Effector memory CD8-positive, alpha-beta T cell (primary cell): ENCODE data around the gene ROBO2.

Source experiments
- ATAC-seq: fragments of 150-1000 bp; cut with Tn5 transposase; replicated peaks from 2 replicates; pipeline ENCODE4 v1.10.0; 2021; ENCODE audit warnings: mild to moderate bottlenecking, moderate library complexity
- DNase-seq, 3 experiments: peaks; one replicate each; pipeline ENCODE4 v3.0.0; 2021
- H3K27ac Mint-ChIP-seq, 2 donors: one replicate each; pipeline ENCODE4 v1.8.0; 2022; ENCODE audit warnings: mild to moderate bottlenecking in 2 of 2, mixed read lengths in 2 of 2, moderate library complexity in 2 of 2
- H3K27me3 Mint-ChIP-seq, 2 donors: one replicate each; pipeline ENCODE4 v1.8.0; 2022; ENCODE audit warnings: mixed read lengths in 2 of 2
- H3K36me3 Mint-ChIP-seq: one replicate; pipeline ENCODE4 v1.8.0; 2022; ENCODE audit warnings: mild to moderate bottlenecking, moderate library complexity, mixed read lengths; ENCODE audit not compliant: insufficient read depth
- H3K4me1 Mint-ChIP-seq, 2 donors: one replicate each; pipeline ENCODE4 v1.8.0; 2022; ENCODE audit warnings: low read depth in 2 of 2, mixed read lengths in 2 of 2
- H3K4me3 Mint-ChIP-seq, 2 donors: one replicate each; pipeline ENCODE4 v1.8.0; 2022; ENCODE audit warnings: mild to moderate bottlenecking in 2 of 2, mixed read lengths in 2 of 2, moderate library complexity in 2 of 2
- H3K9me3 Mint-ChIP-seq, 2 donors: one replicate each; pipeline ENCODE4 v1.8.0; 2022; ENCODE audit warnings: mixed read lengths in 2 of 2

The ROBO2 gene

DNA sequence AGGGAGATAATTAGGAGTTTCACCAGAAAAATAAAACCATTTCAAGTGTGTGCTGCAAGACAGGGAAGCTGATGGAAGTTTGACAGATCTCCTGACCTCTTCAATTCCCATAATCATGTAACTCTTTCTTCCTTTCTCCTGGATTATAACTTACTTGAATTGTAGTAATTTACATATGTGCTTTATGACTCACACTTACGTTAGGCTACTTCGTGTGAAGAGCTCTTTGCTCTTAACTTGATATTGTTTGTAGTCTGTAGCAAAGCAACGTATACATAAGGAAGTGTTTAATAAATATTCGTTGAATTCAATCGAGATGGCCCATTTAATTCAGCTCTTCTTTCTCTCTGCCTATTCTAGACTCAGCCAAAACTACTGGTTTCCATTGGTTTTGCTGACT, 23.5 kb downstream of the ROBO2 start:
- Mint-ChIP-seq H3K4me1 (no peaks in the 10 kb centered on the region), H3K36me3 (no peaks in the 10 kb centered on the region), H3K27ac (no peak overlapping the region), H3K27me3 (no peaks in the 10 kb centered on the region), H3K9me3 (peaks cover 3 to 7% of the 10 kb centered on the region in 2 donors), H3K4me3 (no peak overlapping the region)
- no peak for ATAC-seq
- DNase-seq, result no peak

DNA sequence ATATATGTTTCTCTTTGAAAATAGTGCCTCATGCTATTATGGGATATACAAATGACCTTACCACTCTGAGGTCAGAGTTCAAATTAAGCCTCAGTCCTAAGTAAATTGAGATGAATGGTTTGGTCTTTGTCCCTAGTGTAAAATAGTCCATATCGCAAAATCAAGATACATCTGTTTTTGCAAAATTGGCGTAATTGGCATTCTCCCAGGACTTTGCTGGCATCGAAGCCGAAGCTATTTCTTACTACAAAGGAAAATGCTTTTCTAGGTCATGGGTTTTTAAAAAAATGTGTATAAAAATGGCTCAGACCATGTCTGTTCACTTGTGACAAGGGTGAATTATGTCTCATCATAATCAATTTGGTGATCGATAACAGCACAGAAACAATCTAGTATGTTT, 25.9 kb downstream of the ROBO2 start:
- H3K4me1 Mint-ChIP-seq, result no peaks in the 10 kb centered on the region
- no peak overlapping the region for H3K27ac Mint-ChIP-seq
- no peak overlapping the region for H3K4me3 Mint-ChIP-seq
- H3K27me3 Mint-ChIP-seq, result no peaks in the 10 kb centered on the region
- no peaks in the 10 kb centered on the region for H3K36me3 Mint-ChIP-seq
- no peak for ATAC-seq
- DNase-seq, result no peak
- H3K9me3 Mint-ChIP-seq, result peaks cover 0 to 7% of the 10 kb centered on the region in 2 donors

DNA sequence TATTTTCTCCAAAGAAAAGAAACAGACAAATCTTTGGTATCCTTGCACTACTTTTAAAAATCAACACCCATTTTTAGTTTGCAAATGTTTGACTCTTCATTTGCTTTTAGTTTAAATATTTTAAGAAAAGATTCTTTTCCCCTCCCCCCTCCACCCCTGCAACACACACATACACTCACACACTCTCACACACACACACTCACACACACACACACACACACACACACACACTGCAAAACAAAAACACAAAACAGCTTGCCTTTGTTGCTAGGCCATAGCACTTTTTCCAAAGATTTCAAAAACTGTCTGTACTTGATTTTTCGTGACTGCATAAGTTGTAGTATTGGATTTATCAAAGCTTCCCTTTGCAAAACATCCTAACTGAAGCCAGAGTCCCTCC, 26.9 kb downstream of the ROBO2 start:
- H3K4me3 Mint-ChIP-seq, result no peak overlapping the region
- H3K9me3 Mint-ChIP-seq, result peaks cover 4 to 10% of the 10 kb centered on the region in 2 donors
- no peak for ATAC-seq
- H3K4me1 Mint-ChIP-seq, result no peaks in the 10 kb centered on the region
- no peak overlapping the region for H3K27ac Mint-ChIP-seq
- DNase-seq, result no peak
- H3K36me3 Mint-ChIP-seq, result no peaks in the 10 kb centered on the region
- no peaks in the 10 kb centered on the region for H3K27me3 Mint-ChIP-seq

DNA sequence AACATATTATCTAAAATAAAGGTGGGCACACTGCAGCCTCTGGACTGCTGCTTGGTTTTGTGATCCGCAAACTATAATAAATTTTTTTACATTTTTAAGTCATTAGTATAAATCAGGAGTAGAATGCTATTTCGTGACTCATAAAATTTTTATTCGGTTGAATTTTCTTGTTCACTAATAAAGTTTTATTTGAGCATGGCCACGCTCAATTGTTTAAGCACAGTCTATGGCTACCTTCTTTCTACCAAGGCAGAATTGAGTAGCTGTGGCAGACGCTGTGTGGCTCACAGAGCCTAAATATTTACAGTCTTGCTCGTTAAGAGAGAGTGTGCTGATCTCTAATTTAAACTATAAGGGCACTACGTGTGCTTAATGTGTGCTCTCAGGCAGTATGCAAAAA, 28.9 kb downstream of the ROBO2 start:
- no peaks in the 10 kb centered on the region for H3K27me3 Mint-ChIP-seq
- H3K36me3 Mint-ChIP-seq, result no peaks in the 10 kb centered on the region
- no peak overlapping the region for H3K27ac Mint-ChIP-seq
- DNase-seq, result no peak
- no peaks in the 10 kb centered on the region for H3K4me1 Mint-ChIP-seq
- H3K4me3 Mint-ChIP-seq, result no peak overlapping the region
- no peak for ATAC-seq
- peaks cover 12 to 16% of the 10 kb centered on the region in 2 donors for H3K9me3 Mint-ChIP-seq

DNA sequence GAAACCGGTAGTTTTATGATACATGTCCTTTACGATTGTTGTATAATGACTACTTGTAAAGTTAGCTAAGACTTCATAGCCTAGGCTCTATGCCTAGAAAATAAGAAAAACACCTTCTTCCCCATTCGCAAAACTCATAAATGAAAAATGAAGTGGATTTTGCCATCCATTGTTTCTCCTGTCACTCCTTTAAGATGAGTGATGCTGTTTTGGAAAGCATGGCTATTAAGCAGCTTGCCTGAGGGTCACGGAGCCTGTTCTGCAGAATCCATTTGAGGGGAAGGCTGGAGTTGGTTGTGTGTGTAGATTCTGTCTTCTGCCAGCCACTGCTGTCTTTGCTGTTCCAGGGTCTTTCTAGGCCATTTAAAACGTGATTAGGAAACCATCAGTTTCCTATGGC, 31.5 kb downstream of the ROBO2 start:
- H3K36me3 Mint-ChIP-seq, result no peaks in the 10 kb centered on the region
- ATAC-seq (no peak), DNase-seq (no peak)
- no peaks in the 10 kb centered on the region for H3K27me3 Mint-ChIP-seq
- H3K4me3 Mint-ChIP-seq, result no peak overlapping the region
- H3K4me1 Mint-ChIP-seq, result no peaks in the 10 kb centered on the region
- peaks cover 12 to 17% of the 10 kb centered on the region in 2 donors for H3K9me3 Mint-ChIP-seq
- no peak overlapping the region for H3K27ac Mint-ChIP-seq

DNA sequence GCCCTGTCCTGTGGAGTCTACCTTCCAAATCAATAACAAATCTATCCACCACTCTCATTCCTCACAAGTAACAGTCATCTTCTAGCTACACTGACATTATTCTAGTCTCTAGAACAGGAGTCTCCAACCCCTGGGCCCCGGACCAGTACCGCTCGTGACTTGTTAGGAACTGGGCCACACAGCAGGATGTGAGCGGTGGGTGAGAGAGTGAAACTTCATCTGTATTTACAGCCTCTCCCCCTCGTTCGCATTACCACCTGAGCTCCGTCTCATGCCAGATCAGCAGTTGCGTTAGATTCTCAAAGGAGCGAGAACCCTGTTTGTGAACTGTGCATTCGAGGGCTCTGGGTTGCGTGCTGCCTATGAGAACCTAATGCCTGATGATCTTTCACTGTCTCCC, 31.9 kb downstream of the ROBO2 start:
- DNase-seq (no peak), ATAC-seq (no peak)
- no peaks in the 10 kb centered on the region for H3K27me3 Mint-ChIP-seq
- H3K4me3 Mint-ChIP-seq, result no peak overlapping the region
- no peaks in the 10 kb centered on the region for H3K36me3 Mint-ChIP-seq
- H3K9me3 Mint-ChIP-seq, result peaks cover 12 to 17% of the 10 kb centered on the region in 2 donors
- no peaks in the 10 kb centered on the region for H3K4me1 Mint-ChIP-seq
- H3K27ac Mint-ChIP-seq, result no peak overlapping the region

DNA sequence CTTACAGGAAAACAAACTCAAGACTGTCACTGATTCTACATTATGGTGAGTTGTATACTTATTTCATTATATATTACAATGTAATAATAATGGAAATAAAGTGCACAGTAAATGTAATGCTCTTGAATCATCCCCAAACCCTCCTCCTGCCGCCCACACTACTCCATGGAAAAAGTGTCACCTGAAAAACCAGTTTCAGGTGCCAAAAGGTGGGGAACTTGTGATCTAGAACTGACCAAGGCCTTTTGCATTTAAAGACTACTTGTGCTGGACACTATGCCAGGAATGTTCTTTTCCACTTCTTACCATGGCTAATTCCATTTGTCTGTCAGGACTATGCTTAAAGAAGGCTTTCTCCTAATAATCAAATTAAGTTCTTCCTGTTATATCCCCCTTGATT, 32.3 kb downstream of the ROBO2 start:
- Mint-ChIP-seq H3K4me3 (no peak overlapping the region), H3K36me3 (no peaks in the 10 kb centered on the region), H3K27me3 (no peaks in the 10 kb centered on the region), H3K4me1 (no peaks in the 10 kb centered on the region), H3K27ac (no peak overlapping the region), H3K9me3 (peaks cover 10 to 17% of the 10 kb centered on the region in 2 donors)
- ATAC-seq (no peak), DNase-seq (no peak)

DNA sequence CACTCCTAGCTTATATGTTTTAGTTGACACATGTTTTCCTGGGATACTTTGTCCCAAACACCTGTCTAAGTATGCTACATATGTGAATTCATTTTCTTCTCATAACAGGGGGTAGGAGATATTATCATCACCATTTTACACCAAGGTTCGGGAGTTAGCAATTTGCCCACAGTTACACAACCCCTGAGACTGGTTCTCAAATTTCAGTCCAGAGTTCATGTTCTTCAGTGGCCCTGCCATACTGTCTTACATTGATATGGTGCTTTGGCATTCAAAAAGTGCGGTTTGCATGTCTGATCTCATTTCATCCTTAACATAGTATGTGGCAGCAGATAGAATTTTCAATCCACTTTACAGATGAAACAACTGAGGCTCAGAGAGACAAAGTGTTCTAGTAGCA, 38.4 kb downstream of the ROBO2 start:
- no peak for ATAC-seq
- Mint-ChIP-seq H3K9me3 (peaks cover 2 to 6% of the 10 kb centered on the region in 2 donors), H3K36me3 (no peaks in the 10 kb centered on the region), H3K27me3 (no peaks in the 10 kb centered on the region), H3K27ac (no peak overlapping the region), H3K4me3 (no peak overlapping the region), H3K4me1 (no peaks in the 10 kb centered on the region)
- no peak for DNase-seq

DNA sequence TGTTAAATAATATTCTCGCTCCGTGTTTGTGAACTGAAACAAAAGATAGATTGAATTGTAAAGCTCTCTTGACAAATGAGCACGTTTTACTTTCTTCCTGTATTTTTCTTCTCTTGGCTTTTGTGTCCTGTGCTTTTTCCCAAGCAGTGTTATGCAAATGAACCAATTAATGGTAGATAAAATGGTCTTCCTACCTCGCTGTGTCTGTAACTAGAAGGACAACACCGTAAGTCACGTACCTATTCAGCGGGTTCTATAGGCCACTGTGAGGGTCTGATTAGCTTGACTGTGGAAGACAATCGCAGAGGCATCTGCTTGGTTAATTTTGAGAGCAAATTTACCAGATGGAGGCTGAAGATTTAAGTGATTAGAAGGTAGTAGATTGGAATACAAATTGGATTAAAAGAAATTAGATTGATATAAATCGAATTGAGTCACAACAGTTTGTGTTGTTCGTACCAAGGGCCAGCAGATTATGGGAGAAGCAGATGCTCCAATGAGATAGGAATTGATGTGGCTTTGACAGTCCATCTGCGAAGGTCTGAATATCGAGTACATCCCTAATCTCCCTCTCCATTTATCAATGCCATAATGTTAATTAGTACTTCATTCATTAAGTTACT, 40.2 kb downstream of the ROBO2 start:
- no peak for DNase-seq
- Mint-ChIP-seq H3K36me3 (no peaks in the 10 kb centered on the region), H3K4me1 (no peaks in the 10 kb centered on the region), H3K4me3 (no peak overlapping the region), H3K27ac (no peak overlapping the region), H3K27me3 (no peaks in the 10 kb centered on the region), H3K9me3 (peaks cover 0 to 2% of the 10 kb centered on the region in 2 donors)
- ATAC-seq, result no peak

DNA sequence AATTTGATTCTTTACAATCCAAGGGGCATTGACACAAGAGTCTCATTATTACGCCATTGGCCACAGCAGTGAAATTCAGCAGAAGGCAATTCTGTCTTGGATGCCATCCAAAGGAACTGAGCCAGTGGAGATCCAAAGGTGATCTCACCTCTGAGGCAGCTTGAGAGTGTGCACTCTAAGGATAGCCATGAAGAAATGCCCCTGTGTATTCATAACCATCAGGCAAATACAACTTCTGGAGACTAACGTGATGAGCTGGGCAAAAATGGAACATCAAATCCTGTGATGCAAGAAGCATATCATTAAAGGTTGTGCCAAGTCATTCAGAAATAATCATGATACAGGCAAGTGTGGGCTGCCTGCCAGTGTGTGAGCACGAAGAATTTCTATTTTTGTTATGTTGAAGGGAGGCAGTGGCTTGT, 41.4 kb downstream of the ROBO2 start:
- no peak overlapping the region for H3K4me3 Mint-ChIP-seq
- no peaks in the 10 kb centered on the region for H3K27me3 Mint-ChIP-seq
- H3K27ac Mint-ChIP-seq, result no peak overlapping the region
- no peak for ATAC-seq
- H3K4me1 Mint-ChIP-seq, result no peaks in the 10 kb centered on the region
- no peaks in the 10 kb centered on the region for H3K36me3 Mint-ChIP-seq
- H3K9me3 Mint-ChIP-seq, result peaks cover 0 to 2% of the 10 kb centered on the region in 2 donors
- DNase-seq, result no peak

DNA sequence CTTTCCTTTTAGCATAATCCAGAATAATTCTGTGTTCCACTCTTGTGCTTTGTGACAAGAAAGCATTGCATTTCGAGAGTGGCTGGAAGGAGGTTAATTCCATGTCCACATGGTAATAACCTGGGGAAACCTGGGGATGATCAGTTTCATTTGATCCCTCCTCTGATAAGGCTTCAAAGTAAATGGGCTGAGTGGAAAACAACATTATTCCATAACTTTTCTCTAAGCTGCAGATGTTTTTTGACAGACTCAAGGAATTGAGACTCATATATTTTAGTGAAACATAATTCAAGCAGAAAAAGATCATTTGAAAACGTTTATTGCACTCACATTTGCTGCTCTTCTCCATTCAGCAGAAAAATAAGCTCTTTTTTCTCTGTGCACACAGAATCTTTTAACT, 44.6 kb downstream of the ROBO2 start:
- Mint-ChIP-seq H3K4me1 (no peaks in the 10 kb centered on the region), H3K27ac (no peak overlapping the region), H3K27me3 (no peaks in the 10 kb centered on the region), H3K4me3 (no peak overlapping the region), H3K9me3 (no peaks in the 10 kb centered on the region), H3K36me3 (no peaks in the 10 kb centered on the region)
- ATAC-seq (no peak), DNase-seq (no peak)

DNA sequence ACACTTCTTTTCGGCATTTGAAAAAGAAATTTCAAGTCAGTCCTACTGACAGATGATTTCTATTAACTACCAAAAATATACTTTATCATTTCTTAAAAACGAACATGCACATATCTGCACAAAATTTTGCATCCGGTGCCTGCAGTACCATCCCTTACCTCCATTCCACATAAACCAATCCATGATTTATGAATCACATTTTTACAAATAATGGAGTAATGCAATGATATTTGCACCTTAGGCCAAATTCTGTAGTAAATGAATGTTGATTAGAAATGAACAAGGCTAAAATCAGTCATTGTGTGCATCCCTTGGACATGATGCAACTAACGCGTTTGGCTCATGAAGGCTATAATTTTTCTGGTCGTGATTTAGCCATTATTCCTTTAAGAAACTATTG, 46.5 kb downstream of the ROBO2 start:
- Mint-ChIP-seq H3K27ac (no peak overlapping the region), H3K27me3 (no peaks in the 10 kb centered on the region), H3K36me3 (no peaks in the 10 kb centered on the region)

DNA sequence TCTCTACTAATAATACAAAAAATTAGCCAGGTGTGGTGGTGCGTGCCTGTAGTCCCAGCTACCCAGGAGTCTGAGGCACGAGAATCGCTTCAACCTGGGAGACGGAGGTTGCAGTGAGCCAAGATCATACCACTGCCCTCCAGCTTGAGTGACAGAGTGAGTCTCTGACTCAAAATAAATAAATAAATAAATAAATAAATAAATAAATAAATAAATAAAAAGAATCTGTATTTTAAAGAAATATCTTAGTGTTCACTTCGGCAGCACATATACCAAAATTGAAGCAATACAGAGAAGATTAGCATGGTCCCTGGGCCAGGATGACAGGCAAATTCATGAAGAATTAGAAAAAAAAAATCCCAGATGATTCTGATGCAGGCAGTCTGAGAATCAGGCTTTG, 51.9 kb downstream of the ROBO2 start:
- no peak for DNase-seq

More for the DNA sequence above, 46.5 kb downstream of the ROBO2 start:
- no peak overlapping the region for H3K4me3 Mint-ChIP-seq
- DNase-seq (no peak), ATAC-seq (no peak)
- H3K4me1 Mint-ChIP-seq, result no peaks in the 10 kb centered on the region
- peaks cover 0 to 3% of the 10 kb centered on the region in 2 donors for H3K9me3 Mint-ChIP-seq

DNA sequence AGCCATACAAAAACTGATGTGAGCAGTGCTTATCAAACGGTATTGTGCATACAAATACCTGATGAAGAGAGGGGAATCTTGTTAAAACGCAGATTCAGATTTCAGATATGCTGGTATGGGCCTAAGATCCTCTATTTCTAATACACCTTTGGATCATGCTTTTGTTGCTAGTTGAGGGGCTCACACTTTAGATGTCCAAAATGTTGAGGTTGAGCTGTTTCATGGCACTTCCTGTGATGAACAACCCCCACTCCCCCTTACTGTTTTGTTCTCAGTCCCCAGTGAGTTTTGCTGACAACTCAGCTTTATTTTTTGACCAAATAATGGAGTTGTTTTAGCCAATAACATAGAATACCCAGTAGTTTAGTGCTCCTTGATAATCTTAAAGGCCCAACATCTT, 53.2 kb downstream of the ROBO2 start:
- no peak for DNase-seq
- no peak overlapping the region for H3K4me3 Mint-ChIP-seq
- no peaks in the 10 kb centered on the region for H3K4me1 Mint-ChIP-seq
- no peak overlapping the region for H3K27ac Mint-ChIP-seq
- ATAC-seq, result no peak
- H3K27me3 Mint-ChIP-seq, result no peaks in the 10 kb centered on the region
- H3K9me3 Mint-ChIP-seq, result peaks cover 8 to 15% of the 10 kb centered on the region in 2 donors
- peaks cover 4% of the 10 kb centered on the region for H3K36me3 Mint-ChIP-seq

More for the DNA sequence above, 51.9 kb downstream of the ROBO2 start:
- H3K36me3 Mint-ChIP-seq, result peaks cover 4% of the 10 kb centered on the region
- H3K27me3 Mint-ChIP-seq, result no peaks in the 10 kb centered on the region
- H3K9me3 Mint-ChIP-seq, result peaks cover 4 to 8% of the 10 kb centered on the region in 2 donors
- no peak for ATAC-seq
- no peak overlapping the region for H3K4me3 Mint-ChIP-seq
- no peaks in the 10 kb centered on the region for H3K4me1 Mint-ChIP-seq
- no peak overlapping the region for H3K27ac Mint-ChIP-seq

DNA sequence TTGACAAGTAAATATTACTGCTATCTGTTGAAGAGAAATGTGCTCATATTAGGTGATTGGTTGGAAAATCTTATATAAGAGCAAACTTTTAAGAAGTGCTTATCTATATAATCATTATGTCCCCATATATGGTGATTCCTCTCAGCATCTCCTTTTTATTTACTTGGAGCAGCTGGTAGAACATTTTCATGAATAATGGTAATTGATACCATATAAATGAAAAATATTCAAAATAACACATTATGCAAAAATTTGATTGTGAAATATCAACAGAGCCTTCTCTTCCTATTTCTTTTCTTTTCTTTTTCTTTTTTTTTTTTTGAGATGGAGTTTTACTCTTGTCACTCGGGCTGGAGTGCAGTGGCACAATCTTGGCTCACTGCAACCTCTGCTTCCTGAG, 56.2 kb downstream of the ROBO2 start:
- DNase-seq (no peak), ATAC-seq (no peak)
- Mint-ChIP-seq H3K36me3 (peaks cover 4% of the 10 kb centered on the region), H3K27ac (no peak overlapping the region), H3K4me1 (no peaks in the 10 kb centered on the region), H3K9me3 (peaks cover 5 to 22% of the 10 kb centered on the region in 2 donors), H3K27me3 (no peaks in the 10 kb centered on the region), H3K4me3 (no peak overlapping the region)
